MCF 10A (cell line): Measurements from ENCODE around the gene GRB2. TPM values are rescaled to one million over a fixed set of nuclear protein-coding genes. Genes with fewer than 3 reads are reported as not detected.

Experiments used
- BruUV-seq: library from RNA; stranded (reverse); fragments of 400-500 nt; replicated peaks from 2 replicates; lab custom pipeline; 2021; lab: Mats Ljungman, UMichigan
- CTCF ChIA-PET: fragments of 300-600 bp; sonication (Branson Sonifier 250); formaldehyde crosslinking; extraction: SDS; loops from one replicate; lab custom pipeline; 2021; ENCODE audit warnings: antibody characterized with exemption, inconsistent platforms; lab: Yijun Ruan, JAX
- POLR2A ChIA-PET: fragments of 300-600, 350-650 bp; sonication (Branson Sonifier 250); formaldehyde crosslinking; extraction: SDS; loops from one replicate; lab custom pipeline; 2020; ENCODE audit warnings: antibody characterized with exemption, inconsistent platforms; lab: Yijun Ruan, JAX
- DNase-seq: peaks from one replicate; pipeline ENCODE4 v3.0.0-alpha.2; 2018; ENCODE audit not compliant: unreplicated experiment
- H3K27ac Mint-ChIP-seq: one replicate; pipeline ENCODE4 v1.8.0; 2022; ENCODE audit warnings: mild to moderate bottlenecking, low read depth, mixed read lengths; ENCODE audit not compliant: unreplicated experiment
- H3K27me3 Mint-ChIP-seq: one replicate; pipeline ENCODE4 v1.8.0; 2022; ENCODE audit warnings: mixed read lengths; ENCODE audit not compliant: insufficient read depth, unreplicated experiment
- H3K36me3 Mint-ChIP-seq: one replicate; pipeline ENCODE4 v1.8.0; 2022; ENCODE audit warnings: mild to moderate bottlenecking, moderate library complexity, mixed read lengths; ENCODE audit not compliant: insufficient read depth, unreplicated experiment
- H3K4me1 Mint-ChIP-seq: one replicate; pipeline ENCODE4 v1.8.0; 2022; ENCODE audit warnings: mixed read lengths; ENCODE audit not compliant: insufficient read depth, unreplicated experiment
- H3K4me3 Mint-ChIP-seq: one replicate; pipeline ENCODE4 v1.8.0; 2022; ENCODE audit warnings: mild to moderate bottlenecking, moderate library complexity, mixed read lengths; ENCODE audit not compliant: unreplicated experiment
- H3K9me3 Mint-ChIP-seq: one replicate; pipeline ENCODE4 v1.8.0; 2022; ENCODE audit warnings: mixed read lengths; ENCODE audit not compliant: unreplicated experiment
- intact Hi-C: fragments of 100-400 bp; cut with micrococcal nuclease; formaldehyde crosslinking; loops from 2 replicates; pipeline ENCODE4 v1.14.1; 2022
- total RNA-seq: library from RNA; stranded (reverse); gene quantifications from 2 replicates; pipeline ENCODE4 v1.2.3, GENCODE V29; 2022
- TF ChIP-seq, protein P1 (sequence below): fragments of 200-600 bp; IDR thresholded peaks from one replicate; pipeline ENCODE4 v1.8.0; 2022; ENCODE audit warnings: antibody characterized with exemption, mild to moderate bottlenecking; ENCODE audit not compliant: unreplicated experiment

The GRB2 gene
- total RNA-seq, 1 experiment from 2014 or later: 67.1 TPM

DNA sequence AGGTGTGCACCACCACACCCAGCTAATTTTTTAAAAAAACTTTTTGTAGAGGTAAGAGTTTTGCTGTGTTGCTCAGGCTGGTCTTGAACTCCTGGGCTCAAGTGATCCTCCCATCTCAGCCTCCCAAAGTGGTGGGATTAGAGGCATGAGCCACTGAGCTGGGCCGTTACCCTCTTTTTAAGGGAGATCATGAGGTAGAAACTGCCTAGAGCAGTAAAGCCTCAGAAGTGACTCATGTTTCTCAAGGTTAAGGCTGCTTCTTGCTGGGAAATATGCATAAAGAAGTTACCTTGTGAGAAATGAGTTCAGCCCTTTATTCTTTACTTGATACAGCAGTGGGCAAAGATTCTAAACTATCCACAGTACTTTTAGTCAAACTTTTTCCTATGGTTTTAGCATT, 38.2 kb downstream of the GRB2 start:
- BruUV-seq: no TSS peak
- CTCF ChIA-PET: interaction anchor here (1.4 kb wide), 1 partner anchor 27 kb away, joined by 3 read pairs; no protein-coding TSS in a partner anchor
- Mint-ChIP-seq H3K27ac (no peak overlapping the region), H3K4me1 (peaks cover 30% of the 10 kb centered on the region), H3K4me3 (no peak overlapping the region), H3K27me3 (no peaks in the 10 kb centered on the region), H3K36me3 (no peaks in the 10 kb centered on the region), H3K9me3 (no peaks in the 10 kb centered on the region)
- TF ChIP-seq, protein P1, sequence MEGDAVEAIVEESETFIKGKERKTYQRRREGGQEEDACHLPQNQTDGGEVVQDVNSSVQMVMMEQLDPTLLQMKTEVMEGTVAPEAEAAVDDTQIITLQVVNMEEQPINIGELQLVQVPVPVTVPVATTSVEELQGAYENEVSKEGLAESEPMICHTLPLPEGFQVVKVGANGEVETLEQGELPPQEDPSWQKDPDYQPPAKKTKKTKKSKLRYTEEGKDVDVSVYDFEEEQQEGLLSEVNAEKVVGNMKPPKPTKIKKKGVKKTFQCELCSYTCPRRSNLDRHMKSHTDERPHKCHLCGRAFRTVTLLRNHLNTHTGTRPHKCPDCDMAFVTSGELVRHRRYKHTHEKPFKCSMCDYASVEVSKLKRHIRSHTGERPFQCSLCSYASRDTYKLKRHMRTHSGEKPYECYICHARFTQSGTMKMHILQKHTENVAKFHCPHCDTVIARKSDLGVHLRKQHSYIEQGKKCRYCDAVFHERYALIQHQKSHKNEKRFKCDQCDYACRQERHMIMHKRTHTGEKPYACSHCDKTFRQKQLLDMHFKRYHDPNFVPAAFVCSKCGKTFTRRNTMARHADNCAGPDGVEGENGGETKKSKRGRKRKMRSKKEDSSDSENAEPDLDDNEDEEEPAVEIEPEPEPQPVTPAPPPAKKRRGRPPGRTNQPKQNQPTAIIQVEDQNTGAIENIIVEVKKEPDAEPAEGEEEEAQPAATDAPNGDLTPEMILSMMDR: no peak
- POLR2A ChIA-PET: interaction anchor here (1.1 to 2.9 kb wide), 3 partner anchors 26 to 97 kb away, joined by 3 to 14 read pairs (median 3); partner anchors contain the start of gene MIF4GD
- intact Hi-C loops: no loop called here
- DNase-seq: peak; percentile 44

DNA sequence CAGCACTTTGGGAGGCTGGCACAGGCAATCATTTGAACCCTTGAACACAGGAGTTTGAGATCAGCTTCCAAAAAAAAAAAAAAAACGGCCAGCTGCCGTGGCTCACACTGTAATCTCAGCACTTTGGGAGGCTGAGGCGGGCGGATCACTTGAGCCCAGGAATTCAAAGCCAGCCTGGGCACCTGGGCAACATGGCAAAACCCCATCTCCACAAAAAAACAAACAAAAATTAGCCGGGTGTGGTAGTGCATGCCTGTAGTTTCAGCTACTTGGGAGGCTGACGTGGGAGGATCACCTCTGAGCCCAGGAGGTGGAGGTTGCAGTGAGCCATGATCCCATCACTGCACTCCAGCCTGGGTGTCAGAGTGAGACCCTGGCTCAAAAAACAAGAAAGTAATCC, 39.0 kb downstream of the GRB2 start:
- Mint-ChIP-seq H3K9me3 (no peaks in the 10 kb centered on the region), H3K27ac (no peak overlapping the region), H3K36me3 (no peaks in the 10 kb centered on the region), H3K4me1 (peaks cover 30% of the 10 kb centered on the region), H3K27me3 (no peaks in the 10 kb centered on the region), H3K4me3 (no peak overlapping the region)
- no TSS peak for BruUV-seq
- intact Hi-C loops: no loop called here
- no peak for DNase-seq
- ChIA-PET CTCF (interaction anchor here (0.6 to 1.4 kb wide), 4 partner anchors 28 to 1465 kb away, joined by 3 to 4 read pairs (median 3); no protein-coding TSS in a partner anchor), POLR2A (interaction anchor here (0.7 to 2.9 kb wide), 4 partner anchors 27 to 96 kb away, joined by 3 to 14 read pairs (median 4); partner anchors contain the start of gene MIF4GD)
- TF ChIP-seq, protein P1: no peak

DNA sequence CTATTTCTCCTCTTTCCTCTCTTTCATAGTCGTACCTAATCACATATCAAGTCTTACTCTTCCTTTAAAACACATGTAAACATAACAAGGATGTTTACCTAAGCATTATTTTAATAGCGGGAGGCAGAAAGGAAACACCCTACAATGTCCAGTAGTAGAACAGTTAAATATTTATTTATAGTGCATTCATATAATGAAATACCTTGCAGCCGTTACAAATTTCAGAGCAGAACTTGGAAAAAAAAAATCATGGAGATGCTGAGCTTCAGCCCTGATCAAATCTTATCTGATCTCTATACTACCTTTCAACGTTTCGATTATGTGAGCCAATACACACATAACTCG, 39.6 kb downstream of the GRB2 start:
- H3K4me3 Mint-ChIP-seq: no peak overlapping the region
- H3K27ac Mint-ChIP-seq: no peak overlapping the region
- H3K9me3 Mint-ChIP-seq: no peaks in the 10 kb centered on the region
- H3K4me1 Mint-ChIP-seq: peaks cover 34% of the 10 kb centered on the region
- ChIA-PET POLR2A (interaction anchor here (0.7 to 2.9 kb wide), 2 partner anchors 27 to 32 kb away, joined by 4 to 14 read pairs; no protein-coding TSS in a partner anchor), CTCF (interaction anchor here (0.6 to 1.4 kb wide), 3 partner anchors 29 to 1466 kb away, joined by 3 to 4 read pairs (median 3); no protein-coding TSS in a partner anchor)
- no peaks in the 10 kb centered on the region for H3K36me3 Mint-ChIP-seq
- no peaks in the 10 kb centered on the region for H3K27me3 Mint-ChIP-seq
- intact Hi-C loops: no loop called here
- BruUV-seq: no TSS peak
- TF ChIP-seq, protein P1: no peak
- no peak for DNase-seq

DNA sequence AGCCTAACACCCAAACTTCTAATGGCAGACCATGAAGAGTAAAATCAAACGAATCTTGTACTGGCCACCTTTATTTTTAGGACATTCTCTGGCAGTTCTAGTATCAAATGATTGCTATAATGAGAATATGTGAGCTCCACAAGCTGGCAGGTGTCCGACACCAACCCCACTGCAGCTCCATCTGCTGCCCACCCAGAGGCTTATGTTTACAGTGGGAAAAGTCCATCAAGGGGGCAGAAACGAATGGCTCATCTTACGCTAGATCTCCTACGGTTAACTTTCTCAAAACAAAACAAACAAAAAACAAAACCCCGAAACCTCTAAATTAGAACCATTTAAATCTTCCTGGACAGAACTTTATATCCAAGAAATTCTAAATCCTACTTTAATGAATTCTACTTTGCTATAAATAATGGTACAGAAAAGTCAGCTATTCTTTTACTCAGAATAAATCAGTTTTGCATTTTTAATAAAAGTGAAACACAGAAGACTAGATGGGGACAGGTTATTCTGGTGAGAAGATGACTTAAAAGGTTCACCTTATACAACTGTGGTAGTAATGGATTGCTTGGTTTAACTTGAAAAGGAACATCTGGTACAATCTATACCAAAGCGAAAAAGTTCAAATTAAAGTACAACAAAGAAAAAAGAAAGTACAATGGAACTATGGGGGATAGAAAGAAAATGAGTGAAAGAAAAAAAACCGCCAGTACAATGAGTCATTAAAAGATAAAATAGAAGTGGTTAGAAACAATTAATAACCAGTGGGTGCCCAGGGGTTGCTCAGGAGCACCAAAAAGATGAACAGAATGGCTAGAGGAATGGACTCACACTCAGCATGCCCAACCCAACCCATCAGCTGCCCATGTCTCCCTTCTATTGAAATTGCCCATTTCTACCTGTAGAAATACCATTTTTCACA, 40.2 kb downstream of the GRB2 start:
- Mint-ChIP-seq H3K27ac (no peak overlapping the region), H3K9me3 (no peaks in the 10 kb centered on the region), H3K4me3 (no peak overlapping the region), H3K27me3 (no peaks in the 10 kb centered on the region), H3K36me3 (no peaks in the 10 kb centered on the region), H3K4me1 (peaks cover 34% of the 10 kb centered on the region)
- CTCF ChIA-PET: interaction anchor here (0.8 kb wide), 1 partner anchor 115 kb away, joined by 3 read pairs; no protein-coding TSS in a partner anchor
- BruUV-seq: no TSS peak
- POLR2A ChIA-PET: interaction anchor here (0.6 to 2.9 kb wide), 2 partner anchors 28 to 82 kb away, joined by 3 to 14 read pairs; no protein-coding TSS in a partner anchor
- intact Hi-C loops: no loop called here
- TF ChIP-seq, protein P1: no peak
- no peak for DNase-seq
